Lung (tissue), 12 donors: ENCODE results near the gene C2orf80. TPM values are rescaled to one million over a fixed set of nuclear protein-coding genes. Genes with fewer than 3 reads are reported as not detected.
A peak's percentile ranks its signal among the peaks of the same experiment; 100 is the strongest.

ENCODE experiments used
- ATAC-seq: fragments of 200-7000 bp; cut with Tn5 transposase; one replicate; pipeline ENCODE4 v1.9.1; 2020; ENCODE audit warnings: moderate number of reproducible peaks; ENCODE audit not compliant: insufficient read depth, low FRiP score
- DNase-seq, 3 donors: peaks; one replicate each; pipeline ENCODE4 v3.0.0-alpha.2; 2013 to 2017
- H3K27ac ChIP-seq, 2 donors: one replicate each; pipeline ENCODE4 v1.5.1; 2013; ENCODE audit warnings: mild to moderate bottlenecking in 2 of 2, moderate library complexity in 2 of 2, control low read depth in 1 of 2, inconsistent platforms in 1 of 2, low read depth in 1 of 2, low read length in 1 of 2
- H3K27me3 ChIP-seq, 3 donors: one replicate each; pipeline ENCODE4 v1.5.1; 2013; ENCODE audit warnings: low read length in 2 of 3; ENCODE audit not compliant: control insufficient read depth in 3 of 3, insufficient read depth in 3 of 3
- H3K36me3 ChIP-seq, 4 donors: one replicate each; pipeline ENCODE4 v1.5.1; 2013; ENCODE audit warnings: low read length in 4 of 4, mild to moderate bottlenecking in 1 of 4, moderate library complexity in 1 of 4; ENCODE audit not compliant: control insufficient read depth in 4 of 4, insufficient read depth in 4 of 4
- H3K4me1 ChIP-seq, 5 donors: one replicate each; pipeline ENCODE4 v1.5.1; 2013; ENCODE audit warnings: low read length in 5 of 5, mild to moderate bottlenecking in 2 of 5, moderate library complexity in 1 of 5; ENCODE audit not compliant: control insufficient read depth in 5 of 5, insufficient read depth in 5 of 5
- H3K4me3 ChIP-seq: one replicate; pipeline ENCODE4 v1.5.1; 2013; ENCODE audit warnings: mild to moderate bottlenecking, control low read depth, moderate library complexity
- H3K9ac ChIP-seq, 2 donors: one replicate each; pipeline ENCODE4 v1.5.1; 2013; ENCODE audit warnings: low read length in 2 of 2, control low read depth in 1 of 2; ENCODE audit not compliant: insufficient read depth in 1 of 2
- H3K9me3 ChIP-seq, 4 donors: one replicate each; pipeline ENCODE4 v1.5.1; 2013; ENCODE audit warnings: low read length in 3 of 4, mild to moderate bottlenecking in 1 of 4, moderate library complexity in 1 of 4; ENCODE audit not compliant: control insufficient read depth in 4 of 4, insufficient read depth in 3 of 4
- CTCF ChIP-seq: IDR thresholded peaks from 2 replicates; pipeline ENCODE4 v1.5.1; 2012; ENCODE audit warnings: mild to moderate bottlenecking; ENCODE audit errors: control extremely low read depth, extremely low read depth
- WGBS, 2 donors: extraction: QIAGEN DNeasy Blood & Tissue Kit; methylation state at CpG; one replicate each; pipeline ENCODE4 v1.1.7; 2013; 5-methylcytosine and 5-hydroxymethylcytosine counted together
- polyA plus RNA-seq, 2 donors: library from polyadenylated mRNA; stranded (reverse); fragments of 200-250 nt; gene quantifications; one replicate each; pipeline ENCODE4 v1.2.1, GENCODE V29; 2013
- total RNA-seq, 2 donors: library from RNA; depleted of rRNA in 1 of 2; stranded (reverse); fragments of >200 nt in 1 of 2; gene quantifications; one replicate each; pipeline ENCODE4 v1.2.1, GENCODE V29; 2014 to 2021
- donor health status: control.
- donor health status: control.
- donor health status: Bipolar disorder and iron deficiency.
- donor health status: healthy.
- donor health status: DM: yes; HTN: yes; CAD: no.

The C2orf80 gene
- total and polyA plus RNA-seq, 4 donors = 0.18 to 0.25 TPM; not detected in 2

- DNase-seq (peak; percentile 32 to 62 (median 58)), ATAC-seq (no peak)
- no peak overlapping the region for H3K4me3 ChIP-seq
- peaks cover 0 to 3% (median 0%) of the 10 kb centered on the region in 5 donors for H3K4me1 ChIP-seq
- no peak overlapping the region for H3K27ac ChIP-seq
- no peak for TF ChIP-seq CTCF
- peaks cover 0 to 3% (median 0%) of the 10 kb centered on the region in 3 donors for H3K27me3 ChIP-seq
- H3K9me3 ChIP-seq = no peaks in the 10 kb centered on the region
- H3K9ac ChIP-seq = no peak overlapping the region
- H3K36me3 ChIP-seq = no peaks in the 10 kb centered on the region
- 40 to 43% methylated on average over 4 of the region's 4 CpGs for WGBS, 2 donors
Observed at GRCh38 chr2:208179028-208179609, 10.7 kb downstream of the C2orf80 start.

- no peaks in the 10 kb centered on the region for H3K27me3 ChIP-seq
- WGBS, 2 donors = 77 to 84% methylated on average over 6 of the region's 6 CpGs
- H3K9me3 ChIP-seq = no peaks in the 10 kb centered on the region
- ATAC-seq (no peak), DNase-seq (no peak)
- H3K4me1 ChIP-seq = peaks cover 0 to 1% (median 0%) of the 10 kb centered on the region in 5 donors
- H3K4me3 ChIP-seq = no peak overlapping the region
- TF ChIP-seq CTCF = no peak
- no peak overlapping the region for H3K27ac ChIP-seq
- no peaks in the 10 kb centered on the region for H3K36me3 ChIP-seq
- no peak overlapping the region for H3K9ac ChIP-seq
Observed at GRCh38 chr2:208175840-208176153, 14.0 kb downstream of the C2orf80 start.

- Histone ChIP-seq H3K4me1 (peaks cover 0 to 1% (median 0%) of the 10 kb centered on the region in 5 donors), H3K27ac (no peak overlapping the region), H3K27me3 (no peaks in the 10 kb centered on the region), H3K36me3 (no peaks in the 10 kb centered on the region), H3K9me3 (no peaks in the 10 kb centered on the region), H3K4me3 (no peak overlapping the region), H3K9ac (no peak overlapping the region)
- ATAC-seq (peak; percentile 99), DNase-seq (peak; percentile 83 to 92 (median 89))
- TF ChIP-seq CTCF = peak; percentile 76
- 40 to 45% methylated on average over 20 to 21 of the region's 21 CpGs for WGBS, 2 donors
Observed at GRCh38 chr2:208175069-208175839, 14.6 kb downstream of the C2orf80 start.
